ENCODE measurements around the gene DNER. TPM values are rescaled to one million over a fixed set of nuclear protein-coding genes. Genes with fewer than 3 reads are reported as not detected.

The DNER gene
- total RNA-seq, 3 donors from 2014 or later (not counting 1 experiment from before 2014, with no cell fraction given), result not detected

GRCh38 chr2:229652796-229653195 lies 61.6 kb downstream of the DNER start:
- H3K27ac Mint-ChIP-seq, result no peak overlapping the region
- H3K4me3 Mint-ChIP-seq, result no peak overlapping the region
- Histone ChIP-seq H3K4me1 (ENCODE audit: control insufficient read depth, insufficient read depth, low read length) (no peaks in the 10 kb centered on the region), H3K36me3 (ENCODE audit: control insufficient read depth, insufficient read depth, low read length) (no peaks in the 10 kb centered on the region), H3K9me3 (ENCODE audit: control insufficient read depth, insufficient read depth, low read length) (no peaks in the 10 kb centered on the region), H3K27me3 (ENCODE audit: control insufficient read depth, insufficient read depth, low read length) (no peaks in the 10 kb centered on the region), H3K4me3 (ENCODE audit: low read length) (no peak overlapping the region), H3K27ac (ENCODE audit: low read length) (no peak overlapping the region)
- 76% methylated on average over 5 of the region's 5 CpGs for WGBS (ENCODE audit: insufficient coverage)
- H3K27me3 Mint-ChIP-seq (ENCODE audit: low read depth in 2 of 2), result peaks cover 2 to 18% of the 10 kb centered on the region in 2 donors
- DNase-seq (no peak), ATAC-seq (no peak)
- no peaks in the 10 kb centered on the region for H3K36me3 Mint-ChIP-seq
- no peaks in the 10 kb centered on the region for H3K9me3 Mint-ChIP-seq
- H3K4me1 Mint-ChIP-seq, result no peaks in the 10 kb centered on the region
- no peak for TF ChIP-seq CTCF (IDR thresholded peaks at IDR 0.05)
- intact Hi-C loops (cut with micrococcal nuclease), result no loop called here

GRCh38 chr2:229650901-229651300 lies 63.5 kb downstream of the DNER start:
- Mint-ChIP-seq H3K27me3 (ENCODE audit: low read depth in 2 of 2) (peaks cover 0 to 7% of the 10 kb centered on the region in 2 donors), H3K27ac (no peak overlapping the region), H3K4me1 (no peaks in the 10 kb centered on the region), H3K36me3 (no peaks in the 10 kb centered on the region), H3K9me3 (no peaks in the 10 kb centered on the region), H3K4me3 (no peak overlapping the region)
- no peak for DNase-seq
- H3K9me3 ChIP-seq (ENCODE audit: control insufficient read depth, insufficient read depth, low read length), result no peaks in the 10 kb centered on the region
- no peaks in the 10 kb centered on the region for H3K36me3 ChIP-seq (ENCODE audit: control insufficient read depth, insufficient read depth, low read length)
- no peaks in the 10 kb centered on the region for H3K4me1 ChIP-seq (ENCODE audit: control insufficient read depth, insufficient read depth, low read length)
- H3K4me3 ChIP-seq (ENCODE audit: low read length), result no peak overlapping the region
- no peaks in the 10 kb centered on the region for H3K27me3 ChIP-seq (ENCODE audit: control insufficient read depth, insufficient read depth, low read length)
- no peak for ATAC-seq
- no peak for TF ChIP-seq CTCF (IDR thresholded peaks at IDR 0.05)
- intact Hi-C loops (cut with micrococcal nuclease), result no loop called here
- 88% methylated on average over 3 of the region's 3 CpGs for WGBS (ENCODE audit: insufficient coverage)
- no peak overlapping the region for H3K27ac ChIP-seq (ENCODE audit: low read length)

- no peaks in the 10 kb centered on the region for H3K27me3 Mint-ChIP-seq (ENCODE audit: low read depth in 2 of 2)
- 77% methylated on average over 5 of the region's 5 CpGs for WGBS (ENCODE audit: insufficient coverage)
- intact Hi-C loops (cut with micrococcal nuclease), result no loop called here
- no peak overlapping the region for H3K27ac Mint-ChIP-seq
- no peaks in the 10 kb centered on the region for H3K9me3 Mint-ChIP-seq
- H3K4me3 ChIP-seq (ENCODE audit: low read length), result no peak overlapping the region
- H3K4me1 Mint-ChIP-seq, result no peaks in the 10 kb centered on the region
- DNase-seq (no peak), ATAC-seq (no peak)
- H3K27ac ChIP-seq (ENCODE audit: low read length), result no peak overlapping the region
- no peak for TF ChIP-seq CTCF (IDR thresholded peaks at IDR 0.05)
- H3K36me3 Mint-ChIP-seq, result no peaks in the 10 kb centered on the region
- H3K27me3 ChIP-seq (ENCODE audit: control insufficient read depth, insufficient read depth, low read length), result no peaks in the 10 kb centered on the region
- H3K36me3 ChIP-seq (ENCODE audit: control insufficient read depth, insufficient read depth, low read length), result no peaks in the 10 kb centered on the region
- no peak overlapping the region for H3K4me3 Mint-ChIP-seq
- no peaks in the 10 kb centered on the region for H3K9me3 ChIP-seq (ENCODE audit: control insufficient read depth, insufficient read depth, low read length)
- no peaks in the 10 kb centered on the region for H3K4me1 ChIP-seq (ENCODE audit: control insufficient read depth, insufficient read depth, low read length)
Observed at GRCh38 chr2:229650059-229650458, 64.3 kb downstream of the DNER start.

- no peak overlapping the region for H3K27ac Mint-ChIP-seq
- no peak for TF ChIP-seq CTCF (IDR thresholded peaks at IDR 0.05)
- H3K4me1 ChIP-seq (ENCODE audit: control insufficient read depth, insufficient read depth, low read length), result no peaks in the 10 kb centered on the region
- no peak for DNase-seq
- H3K27ac ChIP-seq (ENCODE audit: low read length), result no peak overlapping the region
- H3K4me3 Mint-ChIP-seq, result no peak overlapping the region
- no peak for ATAC-seq
- no peaks in the 10 kb centered on the region for H3K27me3 ChIP-seq (ENCODE audit: control insufficient read depth, insufficient read depth, low read length)
- no peak overlapping the region for H3K4me3 ChIP-seq (ENCODE audit: low read length)
- no peaks in the 10 kb centered on the region for H3K9me3 ChIP-seq (ENCODE audit: control insufficient read depth, insufficient read depth, low read length)
- no peaks in the 10 kb centered on the region for H3K36me3 ChIP-seq (ENCODE audit: control insufficient read depth, insufficient read depth, low read length)
- H3K4me1 Mint-ChIP-seq, result no peaks in the 10 kb centered on the region
- no peaks in the 10 kb centered on the region for H3K27me3 Mint-ChIP-seq (ENCODE audit: low read depth in 2 of 2)
- no peaks in the 10 kb centered on the region for H3K36me3 Mint-ChIP-seq
- H3K9me3 Mint-ChIP-seq, result no peaks in the 10 kb centered on the region
- WGBS (ENCODE audit: insufficient coverage), result 90% methylated on average over 1 of the region's 4 CpGs
- intact Hi-C loops (cut with micrococcal nuclease), result no loop called here
Observed at GRCh38 chr2:229646186-229646723, 68.1 kb downstream of the DNER start.

Data from natural killer cell (primary cell).